GM12801 (cell line): Measurements from ENCODE around the gene ZNF695.

Experiments
- CTCF ChIP-seq: IDR thresholded peaks from one replicate; pipeline ENCODE4 v1.5.1; 2011; ENCODE audit warnings: control low read depth; ENCODE audit not compliant: insufficient read length; ENCODE audit errors: extremely low read depth

Gene ZNF695

GRCh38 chr1:246971969-246972368, 35.9 kb downstream of the ZNF695 start:
- no peak for TF ChIP-seq CTCF

DNA sequence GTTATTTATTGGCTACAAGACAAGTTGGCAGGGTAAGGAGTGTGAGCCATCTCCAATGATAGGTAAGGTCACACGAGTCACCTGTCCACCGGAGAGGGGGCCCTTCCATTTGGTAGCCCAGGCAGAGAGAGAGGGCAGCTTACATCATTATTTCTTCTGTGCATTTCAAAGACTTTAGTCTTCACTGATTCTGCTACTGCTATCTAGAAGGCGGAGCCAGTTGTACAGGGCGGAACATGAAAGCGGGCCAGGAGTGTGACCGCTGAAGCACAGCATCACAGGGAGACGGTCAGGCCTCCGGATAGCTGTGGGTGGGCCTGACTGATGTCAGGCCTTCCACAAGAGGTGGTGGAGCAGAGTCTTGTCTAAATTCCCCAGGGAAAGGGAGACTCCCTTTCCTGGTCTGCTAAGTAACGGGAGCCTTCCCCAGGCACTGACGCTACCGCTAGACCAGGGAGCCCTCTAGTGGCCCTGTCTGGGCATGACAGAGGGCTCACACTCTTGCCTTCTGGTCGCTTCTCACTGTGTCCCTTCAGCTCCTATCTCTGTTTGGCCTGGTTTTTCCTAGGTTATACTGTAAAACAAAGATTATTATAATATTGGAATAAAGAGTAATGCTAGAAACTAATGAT, 36.7 kb downstream of the ZNF695 start:
- no peak for TF ChIP-seq CTCF

GRCh38 chr1:246969621-246970020, 38.2 kb downstream of the ZNF695 start:
- no peak for TF ChIP-seq CTCF

GRCh38 chr1:246966502-246966901, 41.4 kb downstream of the ZNF695 start:
- no peak for TF ChIP-seq CTCF

DNA sequence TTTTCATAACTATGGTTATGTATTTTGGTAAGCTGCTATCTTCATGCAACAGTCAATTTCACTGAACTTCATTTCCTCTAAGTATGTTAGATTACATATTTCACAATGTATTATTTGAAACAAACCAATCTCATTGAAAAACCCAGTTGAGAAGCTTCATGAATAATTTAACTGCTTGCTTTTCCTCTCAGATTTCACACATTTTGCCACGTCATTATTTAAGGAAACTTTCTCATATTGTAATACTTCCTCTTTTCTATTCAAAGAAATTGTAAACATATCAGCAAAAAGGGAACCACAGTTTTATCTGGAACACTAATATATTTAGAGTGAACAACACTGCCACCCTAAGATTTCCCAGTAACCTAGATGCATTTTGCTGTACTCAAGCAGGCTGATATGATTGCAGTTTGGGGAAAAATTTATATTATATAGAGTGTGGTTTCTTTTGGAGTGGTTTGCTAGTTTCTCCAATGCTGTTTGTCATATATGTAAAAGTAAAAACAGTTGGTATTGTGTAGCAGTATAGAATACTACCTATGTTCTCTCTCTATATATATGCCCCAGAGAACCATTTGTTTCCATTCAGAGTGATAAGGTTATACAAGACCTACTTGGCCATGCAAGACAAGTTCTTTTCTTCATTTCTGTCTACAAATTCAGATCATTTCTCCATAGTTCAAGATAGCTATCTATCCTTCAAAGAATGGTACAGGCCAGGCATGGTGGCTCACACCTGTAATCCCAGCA, 47.7 kb downstream of the ZNF695 start:
- TF ChIP-seq CTCF = no peak

DNA sequence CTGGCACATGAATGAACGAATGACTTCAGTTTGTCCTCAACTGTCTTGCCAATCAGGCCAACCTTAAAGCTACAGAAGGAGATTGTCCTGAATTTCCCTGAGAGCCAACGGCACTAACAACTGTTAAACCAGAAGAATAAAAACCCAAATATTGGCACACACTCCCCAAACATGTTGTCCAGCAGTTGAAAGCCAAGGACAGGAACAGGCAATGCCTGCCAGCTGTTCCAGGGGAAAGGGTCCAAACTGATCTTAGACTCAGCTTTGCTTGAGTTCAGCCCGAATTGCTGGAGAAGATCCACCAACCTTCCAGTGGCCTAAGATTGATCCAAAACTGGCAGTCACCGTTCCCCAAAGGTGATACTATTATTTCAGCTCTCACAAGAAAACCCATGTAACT, 53.7 kb downstream of the ZNF695 start:
- TF ChIP-seq CTCF = no peak

- TF ChIP-seq CTCF = no peak
These were observed 56.4 kb downstream of the ZNF695 start for GRCh38 chr1:246951413-246951812.
